Hepatocyte (in vitro differentiated cells): Measurements from ENCODE around the gene FOXF1.

Experiments used
- EZH2 ChIP-seq: fragments of 200-600 bp; sonication (generic); IDR thresholded peaks from 2 replicates; pipeline ENCODE4 v1.6.1; 2016; ENCODE audit warnings: antibody characterized with exemption, mild to moderate bottlenecking, borderline replicate concordance
- TF ChIP-seq, protein P1 (sequence below): fragments of 200-600 bp; sonication (generic); IDR thresholded peaks from 2 replicates; pipeline ENCODE4 v1.5.1; 2016; ENCODE audit warnings: antibody characterized with exemption, mild to moderate bottlenecking; ENCODE audit not compliant: poor library complexity

DNA sequence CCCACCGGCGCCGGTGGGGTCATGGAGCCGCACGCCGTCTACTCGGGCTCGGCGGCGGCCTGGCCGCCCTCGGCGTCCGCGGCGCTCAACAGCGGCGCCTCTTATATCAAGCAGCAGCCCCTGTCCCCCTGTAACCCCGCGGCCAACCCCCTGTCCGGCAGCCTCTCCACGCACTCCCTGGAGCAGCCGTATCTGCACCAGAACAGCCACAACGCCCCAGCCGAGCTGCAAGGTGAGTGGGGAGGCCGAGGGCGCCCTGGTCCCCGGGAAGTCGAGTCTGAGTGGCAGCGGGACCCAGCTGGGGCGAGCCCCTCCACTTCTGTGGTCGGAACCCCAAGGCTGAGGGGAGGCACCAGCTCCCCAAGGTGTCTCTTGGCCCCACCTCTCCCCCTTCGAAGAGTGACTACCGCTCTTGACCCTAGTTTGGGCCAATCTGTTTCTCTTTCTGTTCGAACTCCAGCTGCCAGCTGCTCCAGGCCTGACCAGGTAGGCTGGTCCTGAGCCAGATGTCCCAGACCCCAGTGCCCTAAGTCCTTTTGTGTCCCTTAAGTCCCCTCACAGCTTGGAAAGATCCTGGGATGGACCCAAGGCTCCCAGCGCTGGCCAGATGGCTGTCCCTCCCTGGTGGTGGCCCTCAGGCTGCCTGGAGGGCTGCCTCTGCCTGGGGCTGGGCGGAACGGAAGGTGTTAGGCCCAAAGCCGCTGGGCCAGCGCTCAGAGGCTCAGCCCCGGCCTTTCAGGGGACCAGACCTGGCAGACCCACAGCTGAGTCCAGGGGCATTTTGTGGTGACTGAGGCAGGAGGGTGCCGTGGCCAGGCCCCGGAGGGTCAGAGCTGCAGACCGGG, 1.2 kb downstream of the FOXF1 start:
- TF ChIP-seq, protein P1, sequence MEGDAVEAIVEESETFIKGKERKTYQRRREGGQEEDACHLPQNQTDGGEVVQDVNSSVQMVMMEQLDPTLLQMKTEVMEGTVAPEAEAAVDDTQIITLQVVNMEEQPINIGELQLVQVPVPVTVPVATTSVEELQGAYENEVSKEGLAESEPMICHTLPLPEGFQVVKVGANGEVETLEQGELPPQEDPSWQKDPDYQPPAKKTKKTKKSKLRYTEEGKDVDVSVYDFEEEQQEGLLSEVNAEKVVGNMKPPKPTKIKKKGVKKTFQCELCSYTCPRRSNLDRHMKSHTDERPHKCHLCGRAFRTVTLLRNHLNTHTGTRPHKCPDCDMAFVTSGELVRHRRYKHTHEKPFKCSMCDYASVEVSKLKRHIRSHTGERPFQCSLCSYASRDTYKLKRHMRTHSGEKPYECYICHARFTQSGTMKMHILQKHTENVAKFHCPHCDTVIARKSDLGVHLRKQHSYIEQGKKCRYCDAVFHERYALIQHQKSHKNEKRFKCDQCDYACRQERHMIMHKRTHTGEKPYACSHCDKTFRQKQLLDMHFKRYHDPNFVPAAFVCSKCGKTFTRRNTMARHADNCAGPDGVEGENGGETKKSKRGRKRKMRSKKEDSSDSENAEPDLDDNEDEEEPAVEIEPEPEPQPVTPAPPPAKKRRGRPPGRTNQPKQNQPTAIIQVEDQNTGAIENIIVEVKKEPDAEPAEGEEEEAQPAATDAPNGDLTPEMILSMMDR: no peak
- TF ChIP-seq EZH2: no peak
